GM19324 (cell line): Measurements from ENCODE around the gene ZNF8.
"Not testable (repeated sequence)": the region's sequence is repeated elsewhere in the genome, so short reads cannot be mapped to it uniquely, and the experiment has no call there.

Experiments
- ATAC-seq: cut with Tn5 transposase; IDR thresholded peaks from one replicate; pipeline ENCODE4 v1.9.1; 2021; ENCODE audit warnings: mild to moderate bottlenecking, moderate library complexity; ENCODE audit not compliant: unreplicated experiment, low FRiP score

The ZNF8 gene

DNA sequence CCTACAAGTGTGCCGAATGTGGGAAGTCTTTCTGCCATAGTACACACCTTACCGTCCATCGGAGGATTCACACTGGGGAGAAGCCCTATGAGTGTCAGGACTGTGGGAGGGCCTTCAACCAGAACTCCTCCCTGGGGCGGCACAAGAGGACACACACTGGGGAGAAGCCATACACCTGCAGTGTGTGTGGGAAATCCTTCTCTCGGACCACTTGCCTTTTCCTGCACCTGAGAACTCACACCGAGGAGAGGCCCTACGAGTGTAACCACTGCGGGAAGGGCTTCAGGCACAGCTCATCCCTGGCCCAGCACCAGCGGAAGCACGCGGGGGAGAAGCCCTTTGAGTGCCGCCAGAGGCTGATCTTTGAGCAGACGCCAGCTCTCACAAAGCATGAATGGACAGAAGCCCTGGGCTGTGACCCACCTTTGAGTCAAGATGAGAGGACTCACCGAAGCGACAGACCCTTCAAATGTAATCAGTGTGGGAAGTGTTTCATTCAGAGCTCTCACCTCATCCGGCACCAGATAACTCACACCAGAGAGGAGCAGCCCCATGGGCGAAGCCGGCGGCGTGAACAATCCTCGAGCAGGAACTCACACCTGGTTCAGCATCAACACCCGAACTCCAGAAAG, 16.1 kb downstream of the ZNF8 start:
- no peak for ATAC-seq

DNA sequence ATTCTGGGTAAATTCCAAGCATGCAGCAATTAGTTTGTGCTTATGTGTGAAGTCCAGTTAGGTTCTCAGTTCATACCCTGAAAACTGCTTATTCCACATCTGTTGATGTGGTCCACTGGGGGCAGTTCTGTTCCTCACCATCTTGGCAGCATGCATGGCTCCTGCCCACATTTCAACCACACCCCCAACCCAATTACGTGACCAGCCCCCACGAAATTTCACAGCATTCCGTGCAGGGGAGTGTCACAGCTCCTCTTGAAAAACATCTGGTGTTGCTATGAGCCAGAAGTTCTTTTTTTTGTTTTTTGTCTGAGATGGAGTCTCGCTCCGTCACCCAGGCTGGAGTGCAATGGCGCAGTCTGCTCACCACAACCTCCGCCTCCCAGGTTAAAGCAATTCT, 17.3 kb downstream of the ZNF8 start:
- no peak for ATAC-seq

DNA sequence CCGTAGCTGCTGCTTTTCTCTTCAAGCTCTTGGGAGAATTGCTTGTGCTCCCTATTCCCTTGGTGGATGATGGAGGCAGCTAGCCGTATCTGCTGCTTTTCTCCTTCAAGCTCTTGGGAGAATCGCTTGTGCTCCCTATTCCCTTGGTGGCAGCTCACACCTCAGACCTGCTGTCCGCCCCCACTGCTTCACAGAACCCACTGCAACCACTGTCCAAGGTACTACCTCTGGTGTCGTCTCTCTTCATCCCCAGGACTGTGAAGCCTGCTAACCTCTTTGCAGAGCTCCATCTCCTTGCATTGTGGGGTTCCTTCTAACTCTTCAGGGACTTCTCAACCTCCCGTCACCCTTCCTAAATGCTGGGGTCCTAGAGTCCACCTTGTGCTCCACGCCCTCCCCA, 21.9 kb downstream of the ZNF8 start:
- no peak for ATAC-seq

DNA sequence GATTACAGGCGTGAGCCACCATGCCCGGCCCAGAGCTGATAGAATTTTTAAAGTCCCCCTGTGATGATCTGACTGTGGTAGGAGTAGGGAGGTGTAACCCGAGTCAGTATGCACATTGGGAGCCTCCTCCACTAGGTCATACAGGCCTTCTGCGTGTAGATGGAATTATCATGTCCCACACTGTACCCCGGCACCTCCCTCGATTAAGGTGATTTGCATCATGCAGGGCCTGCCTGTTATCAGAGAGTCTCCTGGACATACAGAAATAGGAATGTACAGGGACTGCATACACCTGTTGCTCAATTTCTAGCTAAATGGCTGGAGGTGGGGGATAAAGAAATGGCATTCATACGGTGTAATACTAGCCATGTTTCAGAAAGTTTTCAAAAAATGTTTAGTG, 25.5 kb downstream of the ZNF8 start:
- no peak for ATAC-seq

DNA sequence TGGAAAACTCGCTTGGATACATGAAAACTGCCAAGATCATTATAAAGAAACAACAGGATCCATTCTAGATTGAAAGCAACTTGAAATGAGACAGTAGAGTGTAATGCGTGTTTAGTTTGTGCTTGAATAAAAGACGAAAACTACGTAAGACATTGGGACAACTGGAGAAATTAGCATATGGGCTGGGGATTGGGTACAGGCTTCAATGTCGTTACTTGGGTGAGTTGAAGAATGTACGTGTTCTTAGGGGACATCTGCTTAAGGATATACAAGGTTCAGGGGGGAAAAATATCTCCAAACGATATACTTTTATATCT, 26.0 kb downstream of the ZNF8 start:
- ATAC-seq: no peak

DNA sequence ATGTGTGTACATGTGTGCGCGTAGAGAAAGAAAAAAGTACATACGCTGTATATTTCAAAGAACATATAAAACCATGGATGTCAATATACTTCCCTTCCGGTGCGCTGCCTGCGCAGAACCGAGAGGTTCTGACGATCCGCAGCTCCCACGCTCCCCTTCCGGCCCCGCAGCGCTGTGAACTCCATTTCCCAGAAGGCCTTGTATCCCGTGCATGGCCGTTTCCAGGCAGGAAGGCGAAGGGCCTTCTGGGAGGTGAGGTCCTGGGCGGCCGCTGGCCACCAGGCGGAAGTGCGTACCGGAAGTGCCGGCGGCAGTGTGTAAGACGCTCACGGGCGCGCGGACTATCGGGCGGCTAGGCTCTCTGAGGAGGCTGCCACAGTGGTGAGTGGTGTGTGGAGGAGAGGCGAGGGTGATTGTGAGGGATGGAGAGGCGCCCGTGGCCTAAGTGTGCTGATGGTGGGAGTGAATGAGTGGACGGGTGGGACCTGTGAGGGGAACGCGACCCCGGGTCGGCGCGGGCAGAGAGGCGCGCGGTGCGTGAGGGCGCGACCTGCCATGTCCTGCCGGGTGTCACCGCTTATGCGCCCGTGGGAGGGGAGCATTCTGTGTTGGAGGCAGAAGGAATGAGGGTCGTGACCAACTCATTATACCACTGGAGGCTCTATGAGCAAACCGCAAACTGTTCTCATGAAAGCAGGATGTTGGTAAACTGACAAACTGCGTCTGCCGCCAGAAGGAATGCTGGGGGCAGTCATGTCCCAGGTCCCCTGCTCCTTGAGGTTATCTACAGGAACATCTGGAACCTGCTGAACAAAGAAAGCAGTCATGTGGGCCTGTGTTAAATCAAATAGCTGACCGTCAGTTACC, 26.5 kb downstream of the ZNF8 start, which contains the start of gene ERVK3-1:
TSS of gene ERVK3-1 (plus strand) at position 313 of the 867 bp plus-strand sequence. CDS start 6,792 bp downstream, outside the sequence.
- peak; percentile 96 for ATAC-seq

DNA sequence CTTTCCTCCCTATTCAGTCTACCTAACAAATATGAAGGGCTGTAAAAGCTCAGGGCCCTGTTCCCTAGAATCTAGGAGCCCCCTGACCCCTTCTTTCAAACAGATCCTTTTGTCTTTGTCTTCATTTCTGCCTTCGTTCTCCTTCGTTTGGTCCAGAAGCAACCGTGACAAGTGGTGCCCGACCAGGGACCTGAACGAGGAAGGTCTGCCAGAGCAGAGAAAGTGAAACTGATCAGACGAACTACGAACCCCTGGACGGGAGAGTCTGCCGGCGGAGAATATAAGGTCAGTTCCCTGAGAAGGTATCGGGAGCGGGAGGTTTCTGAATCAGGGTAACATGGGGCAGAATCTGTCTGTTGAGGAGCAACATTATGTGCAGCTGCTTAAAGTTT, 27.2 kb downstream of the ZNF8 start:
- ATAC-seq: no peak

DNA sequence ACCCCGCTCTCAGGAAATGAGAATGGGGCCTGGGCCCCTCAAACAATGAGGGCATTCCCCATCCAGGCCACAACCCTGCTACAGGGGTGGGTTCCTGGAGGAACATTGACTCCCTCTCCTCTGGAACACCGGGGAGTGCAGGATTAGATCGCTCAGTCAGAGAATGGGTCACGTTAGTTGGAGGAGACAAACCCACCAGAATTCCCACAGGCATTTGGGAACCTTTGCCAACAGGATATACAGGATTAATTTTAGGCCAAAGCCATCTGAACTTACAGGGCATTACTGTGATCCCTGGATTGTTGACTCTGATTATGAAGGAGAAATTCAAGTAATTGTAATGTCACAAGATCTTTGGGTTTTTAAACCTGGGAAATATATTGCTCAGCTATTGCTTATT, 29.0 kb downstream of the ZNF8 start:
- no peak for ATAC-seq

DNA sequence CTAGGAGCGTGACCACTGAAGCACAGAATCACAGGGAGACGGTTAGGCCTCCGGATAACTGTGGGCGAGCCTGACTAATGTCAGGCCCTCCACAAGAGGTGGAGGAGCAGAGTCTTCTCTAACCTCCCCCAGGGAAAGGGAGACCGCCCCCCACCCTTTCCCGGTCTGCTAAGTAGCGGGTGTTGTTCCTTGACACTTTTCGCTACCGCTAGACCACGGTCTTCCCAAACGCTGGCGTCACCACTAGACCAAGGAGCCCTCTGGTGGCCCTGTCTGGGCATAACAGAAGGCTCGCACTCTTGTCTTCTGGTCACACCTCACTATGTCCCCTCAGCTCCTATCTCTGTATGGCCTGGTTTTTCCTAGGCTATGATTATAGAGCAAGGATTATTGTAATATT, 31.9 kb downstream of the ZNF8 start:
- not testable (repeated sequence) for ATAC-seq

DNA sequence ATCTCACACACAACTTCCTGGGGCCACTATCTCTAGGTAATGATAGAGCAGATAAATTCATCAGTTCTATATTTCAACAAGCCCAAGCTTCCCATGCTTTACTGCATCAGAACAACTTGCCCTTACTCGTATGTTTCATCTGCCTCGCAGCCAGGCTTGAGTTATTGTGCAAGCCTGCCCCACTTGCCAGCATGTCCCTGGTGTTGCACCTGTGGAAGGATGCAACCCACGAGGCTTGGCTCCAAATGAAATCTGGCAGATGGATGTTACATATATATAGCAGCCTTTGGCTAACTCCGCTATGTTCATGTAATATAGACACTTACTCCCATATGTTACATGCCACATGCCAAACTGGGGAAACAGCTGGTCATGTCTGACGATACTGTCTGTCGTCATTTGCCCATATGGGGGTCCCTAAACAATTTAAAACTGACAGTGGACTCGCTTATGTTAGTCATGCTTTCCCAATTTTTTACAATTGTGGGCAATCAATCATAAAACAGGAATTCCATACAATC, 32.6 kb downstream of the ZNF8 start:
- no peak for ATAC-seq

DNA sequence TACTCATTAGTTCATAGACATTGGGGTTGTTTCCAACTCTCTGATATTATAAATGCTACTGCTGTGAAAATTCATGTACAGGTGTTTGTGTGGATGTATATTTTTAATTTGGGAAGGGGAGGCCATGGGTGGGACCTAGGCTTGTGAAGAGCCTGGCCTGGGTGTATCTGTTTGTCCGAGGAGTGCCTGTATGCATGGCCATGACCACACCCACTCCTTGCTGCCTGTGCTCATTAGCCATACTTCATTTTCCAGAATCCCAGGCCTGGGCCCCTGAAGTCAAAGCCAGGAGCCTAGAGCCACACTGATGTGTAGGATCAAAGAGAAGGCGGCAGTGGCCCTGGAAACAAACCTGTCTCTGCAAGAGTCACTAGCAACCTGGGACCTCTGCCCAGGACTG, 36.8 kb downstream of the ZNF8 start:
- ATAC-seq: no peak

DNA sequence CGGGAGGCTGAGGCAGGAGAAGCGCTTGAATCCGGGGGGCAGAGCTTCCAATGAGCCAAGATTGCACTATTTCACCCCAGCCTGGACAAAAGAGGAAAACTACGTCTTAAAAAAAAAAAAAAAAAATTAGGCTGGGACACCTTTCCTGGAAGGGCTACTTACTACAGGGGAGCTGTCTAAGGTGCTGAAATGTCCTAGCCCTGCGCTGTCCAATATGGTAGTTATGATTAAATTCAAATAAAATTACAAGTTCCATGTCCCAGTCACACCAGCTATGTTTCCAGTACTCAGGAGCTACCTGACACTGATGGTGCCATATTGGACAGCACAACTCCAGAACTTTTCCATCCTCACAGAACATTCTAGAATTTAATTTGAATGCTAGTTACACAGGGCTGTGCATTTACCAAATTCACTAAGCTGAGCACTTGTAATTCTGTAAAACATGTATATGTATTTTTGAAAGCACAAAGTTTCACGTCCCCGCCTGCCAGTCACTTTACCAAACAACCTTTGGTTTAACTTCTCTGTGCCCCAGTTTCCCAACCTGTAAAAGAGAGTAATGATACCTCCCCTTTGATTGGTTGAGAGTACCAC, 38.8 kb downstream of the ZNF8 start:
- ATAC-seq: no peak

DNA sequence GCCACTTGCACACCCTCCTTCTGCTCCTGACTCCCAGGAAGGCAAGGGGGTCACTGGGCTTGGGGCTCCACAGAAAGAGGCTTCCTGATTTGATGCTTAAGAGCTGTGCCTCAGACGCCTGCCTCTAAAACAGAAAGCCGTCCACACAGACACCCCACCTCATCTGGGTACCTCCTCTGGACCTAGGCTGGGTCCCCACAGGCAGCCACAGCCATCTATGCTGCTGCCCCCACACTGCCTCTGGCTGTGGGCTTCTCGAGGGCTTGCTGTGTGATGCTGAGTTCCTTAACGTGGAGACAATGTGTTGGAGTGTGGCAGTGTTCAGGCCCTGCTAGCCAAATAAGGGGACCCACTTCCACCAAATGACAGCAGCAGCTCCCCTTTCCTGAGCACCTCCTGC, 39.5 kb downstream of the ZNF8 start:
- ATAC-seq: no peak

DNA sequence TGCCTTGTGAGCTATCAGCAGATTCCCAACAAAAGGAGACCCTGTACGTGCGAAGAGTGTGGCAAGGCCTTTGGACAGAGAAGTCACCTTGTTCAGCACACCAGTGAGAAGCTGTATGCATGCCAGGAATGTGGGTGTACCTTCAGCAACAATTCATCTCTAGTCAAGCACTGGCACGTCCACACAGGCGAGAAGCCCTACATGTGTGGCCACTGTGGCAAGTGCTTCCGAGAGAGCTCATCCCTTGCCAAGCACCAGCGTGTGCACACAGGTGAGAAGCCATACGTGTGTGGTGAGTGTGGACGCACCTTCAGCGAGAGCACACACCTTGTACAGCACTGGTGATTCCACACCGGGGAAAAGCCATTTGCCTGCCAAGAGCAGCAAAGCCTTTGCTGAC, 40.5 kb downstream of the ZNF8 start:
- ATAC-seq: no peak

DNA sequence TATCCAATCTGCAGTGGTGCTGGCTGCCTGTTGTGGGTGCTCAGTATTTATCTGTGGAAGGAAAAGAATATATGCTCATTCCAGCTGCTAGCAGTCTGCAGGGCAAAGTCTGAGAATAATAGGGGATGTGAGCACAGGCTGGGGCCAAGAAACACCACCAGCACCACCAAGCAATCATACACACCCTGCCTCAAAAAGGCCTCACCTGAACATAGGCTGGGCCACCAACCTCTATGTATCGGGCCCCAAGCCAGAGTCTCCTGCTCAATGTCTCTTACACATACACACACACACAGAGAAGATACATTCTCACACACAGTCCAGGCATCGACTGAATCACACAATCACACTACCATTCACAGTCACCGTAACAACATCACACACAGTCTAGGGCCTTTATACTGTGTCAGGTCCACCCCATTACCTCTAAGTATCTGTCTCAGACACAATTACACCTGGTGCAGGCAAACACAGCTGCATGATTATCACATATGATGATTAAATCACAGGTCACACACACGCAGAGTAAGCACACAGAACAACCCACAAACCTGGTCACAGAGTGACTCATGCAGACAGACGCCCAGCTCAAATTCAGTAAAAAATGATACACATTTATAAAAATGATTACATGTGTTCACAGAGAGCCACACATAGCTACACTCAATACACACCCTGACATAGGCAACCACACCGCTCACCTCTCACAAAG, 46.7 kb downstream of the ZNF8 start:
- ATAC-seq: no peak

DNA sequence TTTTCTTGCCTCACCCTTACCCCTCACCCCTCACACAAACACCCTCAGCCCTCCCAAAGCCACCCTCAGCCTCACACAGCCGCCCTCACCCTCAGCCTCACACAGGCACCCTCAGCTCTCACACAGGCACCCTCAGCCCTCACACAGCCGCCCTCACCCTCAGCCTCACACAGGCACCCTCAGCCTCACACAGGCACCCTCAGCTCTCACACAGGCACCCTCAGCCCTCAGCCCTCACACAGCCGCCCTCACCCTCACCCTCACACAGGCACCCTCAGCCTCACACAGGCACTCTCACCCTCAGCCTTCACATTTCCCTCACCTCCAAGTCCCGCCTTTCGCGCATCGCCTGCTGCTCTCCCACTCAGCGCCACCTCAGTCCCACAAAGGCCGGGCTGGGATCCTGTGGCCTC, 47.8 kb downstream of the ZNF8 start:
- no peak for ATAC-seq

DNA sequence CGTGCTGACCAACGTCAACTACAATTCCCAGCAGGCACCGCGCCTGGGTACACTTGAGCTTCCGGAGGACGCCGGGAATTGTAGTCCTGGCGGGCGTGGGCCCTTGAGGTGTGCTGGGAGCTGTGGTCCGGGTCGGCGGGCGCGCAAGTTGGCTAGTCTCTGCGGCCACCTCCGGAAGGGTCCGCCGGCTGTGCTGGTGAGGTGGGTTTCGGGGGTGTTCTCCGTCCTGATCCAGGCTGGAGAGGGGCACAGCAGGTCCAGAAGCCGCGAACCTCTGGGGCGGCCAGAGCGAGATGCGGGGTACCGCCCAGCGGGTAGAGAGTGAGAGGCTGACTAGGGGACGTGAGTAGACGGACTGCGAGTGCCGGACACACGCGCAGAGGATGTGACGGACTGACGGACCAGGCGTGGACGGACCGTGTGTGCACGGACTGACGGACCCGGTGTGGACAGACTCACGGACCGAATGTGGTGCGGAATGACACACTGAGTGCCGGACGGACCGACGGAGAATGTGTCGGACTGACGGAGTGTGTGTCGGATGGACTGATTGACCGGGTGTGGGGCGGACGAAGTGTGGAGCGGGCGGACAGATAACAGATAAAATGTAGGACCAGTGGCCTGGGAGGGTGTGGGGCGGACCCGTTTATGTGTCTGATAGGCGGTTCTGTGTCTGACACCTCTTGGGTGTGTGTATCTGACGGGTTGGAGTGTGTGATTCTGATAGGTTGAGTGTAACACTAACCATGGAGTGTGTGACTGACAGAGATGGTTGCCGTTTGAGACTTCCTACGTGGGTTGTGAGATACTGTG, 48.4 kb downstream of the ZNF8 start, which contains the start of gene ZSCAN22:
TSS of gene ZSCAN22 (plus strand) at position 81 of the 813 bp plus-strand sequence. CDS start 7,809 bp downstream, outside the sequence.
- ATAC-seq: peak; percentile 86

DNA sequence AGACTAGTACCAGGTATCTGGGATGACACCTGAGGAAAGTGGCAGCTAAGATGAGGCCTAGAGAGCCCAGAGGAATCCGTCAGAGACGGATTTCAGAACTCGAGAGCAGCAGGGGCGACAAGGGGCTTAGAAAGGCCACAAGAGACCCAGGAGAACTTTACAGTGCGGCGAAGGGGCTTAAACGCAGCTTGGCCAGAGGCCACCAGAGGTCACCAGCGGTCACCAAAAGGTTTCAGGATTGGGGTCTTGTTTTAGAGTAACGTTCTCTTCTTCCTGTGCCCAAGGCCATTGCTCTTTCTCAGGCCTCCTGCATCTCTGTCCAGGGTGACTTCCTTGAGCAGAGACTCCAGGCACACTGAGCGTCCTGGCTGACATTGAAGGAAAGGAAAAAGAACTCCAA, 50.2 kb downstream of the ZNF8 start:
- ATAC-seq: no peak

DNA sequence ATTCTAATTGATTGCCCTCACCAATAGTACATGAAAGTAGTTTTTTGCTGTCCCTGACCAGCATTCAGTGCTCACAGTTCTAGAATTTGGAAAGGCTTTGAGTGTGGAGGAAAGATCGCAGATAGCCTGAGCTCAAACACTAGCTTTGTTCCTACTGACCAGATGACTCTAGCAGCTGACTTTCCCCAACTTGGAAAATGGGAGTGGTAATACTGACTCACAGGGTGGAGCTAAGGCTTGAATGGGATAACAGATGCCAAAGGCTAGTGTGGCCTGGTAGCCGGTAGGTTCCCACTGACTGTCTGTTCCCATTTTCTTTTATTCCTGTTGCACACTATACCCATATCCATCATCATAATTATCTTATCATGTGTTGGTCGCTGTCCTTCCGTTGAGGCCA, 51.7 kb downstream of the ZNF8 start:
- ATAC-seq: no peak

DNA sequence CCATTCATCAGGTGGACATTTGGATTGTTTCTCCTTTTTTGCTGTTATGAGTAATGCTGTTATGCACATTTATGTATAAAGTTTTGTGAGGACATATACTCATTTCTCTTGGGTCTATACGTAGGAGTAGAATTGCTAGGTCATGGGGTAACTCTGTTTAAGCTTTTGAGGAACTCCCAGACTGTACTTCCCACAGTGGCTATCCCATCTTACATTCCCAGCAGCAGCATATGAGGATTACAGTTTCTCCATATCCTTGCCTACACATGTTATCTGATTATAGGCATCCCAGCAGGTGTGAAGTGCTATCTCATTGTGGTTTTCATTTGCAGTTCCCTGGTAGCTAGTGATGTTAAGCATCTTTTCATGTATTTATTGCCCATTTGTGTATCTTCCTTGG, 53.9 kb downstream of the ZNF8 start:
- no peak for ATAC-seq
